K562 (cell line): Measurements from ENCODE around the gene NCOR2. TPM values are rescaled to one million over a fixed set of nuclear protein-coding genes. Genes with fewer than 3 reads are reported as not detected.

Experiments used
- ATAC-seq: fragments of 200-7000 bp; cut with Tn5 transposase; 3 replicates; pipeline ENCODE4 v1.9.1; 2020; ENCODE audit warnings: moderate library complexity
- BruUV-seq: library from RNA; stranded (reverse); fragments of 400-500 nt; replicated peaks from 2 replicates; lab custom pipeline; 2021; lab: Mats Ljungman, UMichigan
- CTCF ChIA-PET: fragments of 300-600 bp; formaldehyde crosslinking; extraction: SDS; loops from one replicate; lab custom pipeline; 2021; ENCODE audit warnings: low intra/inter-chr PET ratio; lab: Yijun Ruan, JAX
- POLR2A ChIA-PET: fragments of 300-600, 350-650 bp; sonication (Branson Sonifier 250); formaldehyde crosslinking; extraction: SDS; loops from one replicate; lab custom pipeline; 2021; ENCODE audit warnings: antibody characterized with exemption, inconsistent platforms; lab: Yijun Ruan, JAX
- DNase-seq, 4 experiments: peaks; one replicate each; pipeline versions ENCODE4 v3.0.0 to v3.0.0-alpha.2; 2011 to 2018; ENCODE audit warnings: low spot score in 3 of 4, mixed read lengths in 3 of 4; ENCODE audit errors: extremely low read depth in 1 of 4
- FAIRE-seq: peaks from 2 replicates; lab custom pipeline; 2011; peaks lifted over from hg19 to GRCh38; lab: Jason Lieb, UNC
- H2AFZ ChIP-seq: 2 replicates; pipeline ENCODE4 v1.6.0; 2011; ENCODE audit warnings: low read depth, low read length, control low read depth, inconsistent platforms
- H3K27ac ChIP-seq: fragments of 200-600 bp; 3 replicates; pipeline ENCODE4 v1.8.0; 2011; ENCODE audit warnings: low read depth, mild to moderate bottlenecking, control low read depth, inconsistent platforms, low read length, moderate library complexity, mixed read lengths; ENCODE audit errors: extremely low read depth
- H3K27me3 ChIP-seq, 2 experiments: fragments of 300-600 bp in 1 of 2; 2 replicates in 1 of 2; 3 replicates in 1 of 2; pipeline versions ENCODE4 v1.6.0 to v1.8.0; 2011; ENCODE audit warnings: inconsistent platforms in 2 of 2, low read length in 2 of 2, mild to moderate bottlenecking in 1 of 2, mixed read lengths in 1 of 2, moderate library complexity in 1 of 2; ENCODE audit not compliant: control insufficient read depth in 2 of 2, insufficient read depth in 2 of 2
- H3K36me3 ChIP-seq: fragments of 300-600 bp; 3 replicates; pipeline ENCODE4 v1.8.0; 2011; ENCODE audit warnings: mild to moderate bottlenecking, low read length, inconsistent platforms; ENCODE audit not compliant: control insufficient read depth, insufficient read depth
- H3K4me1 ChIP-seq, 2 experiments: fragments of 200-600 bp in 1 of 2; replicated peaks in 1 of 2; 2 replicates in 1 of 2; 3 replicates in 1 of 2; pipeline versions ENCODE4 v1.5.1 to v1.8.0; 2011; ENCODE audit warnings: inconsistent platforms in 2 of 2, low read length in 2 of 2, mild to moderate bottlenecking in 1 of 2, mixed read lengths in 1 of 2, moderate library complexity in 1 of 2; ENCODE audit not compliant: control insufficient read depth in 2 of 2, insufficient read depth in 2 of 2
- H3K4me2 ChIP-seq: 2 replicates; pipeline ENCODE4 v1.6.1; 2011; ENCODE audit warnings: low read length, control low read depth, inconsistent platforms, mixed read lengths; ENCODE audit not compliant: insufficient read depth
- H3K4me3 ChIP-seq: fragments of 200-600 bp; sonication (generic), shearing (Covaris generic); 2 replicates; pipeline ENCODE4 v1.5.1; 2016; ENCODE audit warnings: control low read depth, inconsistent platforms
- H3K79me2 ChIP-seq: fragments of 200-600 bp; 3 replicates; pipeline ENCODE4 v1.8.0; 2011; ENCODE audit warnings: low read length, inconsistent platforms; ENCODE audit not compliant: control insufficient read depth, insufficient read depth
- H3K9ac ChIP-seq, 2 experiments: 2 replicates each; pipeline versions ENCODE4 v1.6.0 to v1.6.1; 2011; ENCODE audit warnings: low read depth in 2 of 2, low read length in 2 of 2, control low read depth in 1 of 2, inconsistent platforms in 1 of 2, mild to moderate bottlenecking in 1 of 2, mixed read lengths in 1 of 2; ENCODE audit not compliant: insufficient read depth in 1 of 2
- H3K9me1 ChIP-seq: one replicate; pipeline ENCODE4 v1.6.0; 2011; ENCODE audit warnings: inconsistent platforms, mild to moderate bottlenecking, low read length, moderate library complexity; ENCODE audit not compliant: control insufficient read depth, insufficient read depth
- H3K9me3 ChIP-seq: replicated peaks from 2 replicates; pipeline ENCODE4 v1.5.1; 2011; ENCODE audit warnings: low read depth, low read length, inconsistent platforms; ENCODE audit not compliant: control insufficient read depth, insufficient read depth
- H4K20me1 ChIP-seq: replicated peaks from 2 replicates; pipeline ENCODE4 v1.6.1; 2011; ENCODE audit warnings: low read length, inconsistent platforms, mixed read lengths; ENCODE audit not compliant: control insufficient read depth, insufficient read depth
- CAMTA2 ChIP-seq: fragments of 250-450 bp; sonication (Bioruptor Pico); conservative IDR thresholded peaks from 2 replicates; pipeline ENCODE4 v1.5.1; 2022
- CREB5 ChIP-seq: fragments of 250-450 bp; sonication (Bioruptor Pico); IDR thresholded peaks from 2 replicates; pipeline ENCODE4 v1.5.0; 2020; ENCODE audit warnings: mild to moderate bottlenecking
- CTCFL ChIP-seq: IDR thresholded peaks from 2 replicates; pipeline ENCODE4 v1.6.1; 2011; ENCODE audit warnings: borderline replicate concordance, low read depth, mild to moderate bottlenecking, moderate library complexity, low read length; ENCODE audit not compliant: insufficient read depth, poor library complexity, severe bottlenecking
- ELF4 ChIP-seq: fragments of 450-650 bp; formaldehyde crosslinking; IDR thresholded peaks from 2 replicates; pipeline ENCODE4 v1.4.0; 2022; ENCODE audit warnings: missing genetic modification characterization
- HDAC6 ChIP-seq: IDR thresholded peaks from 2 replicates; pipeline ENCODE4 v1.6.1; 2012; ENCODE audit warnings: low read depth, mild to moderate bottlenecking, control low read depth, inconsistent platforms, low read length, moderate library complexity
- HES1 ChIP-seq: fragments of 450-650 bp; IDR thresholded peaks from 2 replicates; pipeline ENCODE4 v1.6.1; 2016; ENCODE audit warnings: low read depth, mild to moderate bottlenecking, moderate library complexity
- HMGXB4 ChIP-seq: sonication (generic); formaldehyde crosslinking; IDR thresholded peaks from 2 replicates; pipeline ENCODE4 v1.8.1; 2023; ENCODE audit warnings: mild to moderate bottlenecking, missing genetic modification reagents
- PPARD ChIP-seq: fragments of 250-450 bp; sonication (Bioruptor Pico); IDR thresholded peaks from 2 replicates; pipeline ENCODE4 v1.8.0; 2022; ENCODE audit warnings: inconsistent platforms, mild to moderate bottlenecking, moderate library complexity
- PREB ChIP-seq: sonication (generic); formaldehyde crosslinking; IDR thresholded peaks from 2 replicates; pipeline ENCODE4 v1.8.1; 2023; ENCODE audit warnings: mild to moderate bottlenecking, missing genetic modification reagents
- RBM17 ChIP-seq: fragments of 200-400 bp; formaldehyde crosslinking; IDR thresholded peaks from 2 replicates; pipeline ENCODE4 v1.6.1; 2017; ENCODE audit warnings: low read depth, mild to moderate bottlenecking, low read length, borderline replicate concordance
- SRF ChIP-seq, 2 experiments: fragments of 250-450, 450-650 bp in 1 of 2; sonication (Bioruptor Pico) in 1 of 2; sonication (generic) in 1 of 2; formaldehyde crosslinking; IDR thresholded peaks; 2 replicates each; pipeline versions ENCODE4 v1.5.0 to v1.5.1; 2020 to 2022; ENCODE audit warnings: mild to moderate bottlenecking in 1 of 2, missing genetic modification reagents in 1 of 2
- STAG1 ChIP-seq: sonication (generic); formaldehyde crosslinking; IDR thresholded peaks from 2 replicates; pipeline ENCODE4 v1.5.0; 2020; ENCODE audit warnings: missing genetic modification reagents, borderline replicate concordance
- TRIM28 ChIP-seq: fragments of 450-650 bp; IDR thresholded peaks from 2 replicates; pipeline ENCODE4 v1.6.1; 2017
- XRCC3 ChIP-seq: fragments of 450-650 bp; IDR thresholded peaks from 2 replicates; pipeline ENCODE4 v1.6.1; 2017; ENCODE audit warnings: mild to moderate bottlenecking, moderate library complexity
- ZNF232 ChIP-seq: sonication (generic); formaldehyde crosslinking; IDR thresholded peaks from 2 replicates; pipeline ENCODE4 v1.8.0; 2022; ENCODE audit warnings: mild to moderate bottlenecking, missing genetic modification reagents
- ZNF384 ChIP-seq: IDR thresholded peaks from 2 replicates; pipeline ENCODE4 v1.6.1; 2012; ENCODE audit warnings: low read depth, low read length, improper control_type of control experiment
- ZNF586 ChIP-seq: fragments of 450-650 bp; formaldehyde crosslinking; conservative IDR thresholded peaks from 2 replicates; pipeline ENCODE4 v1.4.0; 2020; ENCODE audit warnings: mild to moderate bottlenecking, moderate library complexity
- WGBS: fragments of 100-300 bp; shearing (Covaris generic); methylation state at CpG from one replicate; pipeline ENCODE4 v1.1.6; 2016; ENCODE audit warnings: low coverage, mixed read lengths; ENCODE audit not compliant: insufficient coverage; ENCODE audit errors: missing lambda C conversion rate; 5-methylcytosine and 5-hydroxymethylcytosine counted together
- in situ Hi-C: fragments of 300-500 bp; cut with MboI; formaldehyde crosslinking; loops from 4 replicates; pipeline ENCODE4 v1.15.0; 2018; ENCODE audit warnings: inconsistent platforms, mixed read lengths
- intact Hi-C: fragments of 100-400 bp; cut with micrococcal nuclease; formaldehyde crosslinking; loops from 2 replicates; pipeline ENCODE4 v1.14.2; 2022
- polyA plus RNA-seq, 8 experiments: library from polyadenylated mRNA; depleted of rRNA in 4 of 8; stranded (reverse) in 5 of 8; unstranded in 3 of 8; fragments of >200 nt; fragmentation: Nextera tagmentation in 2 of 8; fragmentation: Illumina TruSeq in 1 of 8; extraction: Ambion mirVana in 2 of 8; extraction: Trizol in 1 of 8; gene quantifications; 2 replicates each; pipeline versions ENCODE4 v1.2.1 to v1.2.3, GENCODE V29; 2011 to 2014; ENCODE audit warnings: inconsistent platforms in 1 of 8, missing spikeins in 1 of 8
- total RNA-seq, 7 experiments: library from RNA; depleted of rRNA in 6 of 7; stranded (reverse); fragments of >200 nt in 6 of 7; fragmentation: Illumina TruSeq in 2 of 7; extraction: Trizol in 2 of 7; gene quantifications; 2 replicates each; pipeline versions ENCODE4 v1.2.1 to v1.2.3, GENCODE V29; 2011 to 2021; ENCODE audit warnings: low replicate concordance in 1 of 7

NCOR2 gene
- total and polyA plus RNA-seq, 9 of the 15 experiments (the other 6 are each of a cell fraction or from before 2014, with no cell fraction given): 0.18 to 126 (median 8.4) TPM

- Histone ChIP-seq H3K4me1 (peaks cover 12 to 52% of the 10 kb centered on the region in 2 experiments), H3K9ac (no peak overlapping the region), H3K9me3 (no peaks in the 10 kb centered on the region), H3K27me3 (no peaks in the 10 kb centered on the region), H3K4me2 (no peak overlapping the region), H2AFZ (no peak overlapping the region), H3K27ac (no peak overlapping the region), H3K36me3 (peaks cover 13% of the 10 kb centered on the region; the same call in 1 of the 3 replicates), H3K9me1 (no peaks in the 10 kb centered on the region), H3K4me3 (no peak overlapping the region), H4K20me1 (peaks cover 53% of the 10 kb centered on the region), H3K79me2 (peaks cover 89% of the 10 kb centered on the region)
- CTCF ChIA-PET: no interaction called here
- POLR2A ChIA-PET: interaction anchor here (1.0 to 3.1 kb wide), 3 partner anchors 11 to 14 kb away, joined by 3 to 15 read pairs (median 3); no protein-coding TSS in a partner anchor
- no peak for DNase-seq
- WGBS: 89% methylated on average over 11 of the region's 11 CpGs
- no TSS peak for BruUV-seq
- ATAC-seq: no peak
- intact Hi-C loops (no loop called here), in situ Hi-C loops (no loop called here)
- FAIRE-seq: no peak
- TF ChIP-seq HDAC6 (no peak), RBM17 (no peak), HMGXB4 (no peak), TRIM28 (no peak), STAG1 (CRISPR knock-in tag) (no peak), ELF4 (CRISPR knock-in tag) (no peak), CREB5 (CRISPR knock-in tag) (no peak), SRF (CRISPR knock-in tag; IDR thresholded peaks at IDR 0.05) (no peak), PPARD (no peak), CAMTA2 (no peak), CTCFL (no peak), ZNF586 (CRISPR knock-in tag) (no peak), ZNF232 (CRISPR knock-in tag) (no peak), PREB (CRISPR knock-in tag) (no peak), HES1 (no peak), ZNF384 (no peak), XRCC3 (no peak)
These were observed 4.0 kb downstream of the NCOR2 start for GRCh38 chr12:124563401-124563800.
